ENCODE measurements around the gene WHRN.

DNA sequence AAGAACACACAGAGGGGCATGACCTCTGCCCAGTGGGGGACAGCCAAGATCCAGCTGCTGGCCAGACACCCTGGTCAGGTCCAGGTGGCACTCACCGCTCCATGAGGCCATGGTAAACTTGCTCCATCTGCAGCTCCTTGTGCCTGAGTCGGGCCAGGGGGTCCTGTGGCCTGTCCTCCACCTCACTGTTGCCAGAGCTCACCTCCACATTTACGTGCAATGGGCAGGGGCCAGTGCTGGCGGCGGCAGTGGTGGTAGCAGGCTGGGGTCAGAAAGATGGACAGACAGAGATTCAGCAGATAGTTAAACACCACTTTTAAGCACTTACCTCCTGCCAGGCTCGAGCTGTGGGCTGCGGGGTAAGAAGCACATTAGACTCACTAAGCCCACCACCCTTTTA is 145.5 kb downstream of the WHRN start:
- TF ChIP-seq, protein P1, sequence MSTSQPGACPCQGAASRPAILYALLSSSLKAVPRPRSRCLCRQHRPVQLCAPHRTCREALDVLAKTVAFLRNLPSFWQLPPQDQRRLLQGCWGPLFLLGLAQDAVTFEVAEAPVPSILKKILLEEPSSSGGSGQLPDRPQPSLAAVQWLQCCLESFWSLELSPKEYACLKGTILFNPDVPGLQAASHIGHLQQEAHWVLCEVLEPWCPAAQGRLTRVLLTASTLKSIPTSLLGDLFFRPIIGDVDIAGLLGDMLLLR (CRISPR knock-in tag; IDR thresholded peaks at IDR 0.05), result no peak
- TF ChIP-seq NR1H2 (CRISPR knock-in tag; IDR thresholded peaks at IDR 0.05; ENCODE audit: borderline replicate concordance, low read depth) (no peak), ZNF605 (CRISPR knock-in tag; IDR thresholded peaks at IDR 0.05) (no peak), ZNF570 (CRISPR knock-in tag; IDR thresholded peaks at IDR 0.05; ENCODE audit: borderline replicate concordance) (no peak), EZH2 (conservative IDR thresholded peaks at IDR 0.05; ENCODE audit: low read depth, low read length) (no peak), TAF1 (CRISPR knock-in tag; IDR thresholded peaks at IDR 0.05) (no peak), MED13 (CRISPR knock-in tag; IDR thresholded peaks at IDR 0.05) (no peak), ZKSCAN5 (CRISPR knock-in tag; IDR thresholded peaks at IDR 0.05) (no peak), IKZF1 (IDR thresholded peaks at IDR 0.05) (no peak)
- TF ChIP-seq, protein P2, sequence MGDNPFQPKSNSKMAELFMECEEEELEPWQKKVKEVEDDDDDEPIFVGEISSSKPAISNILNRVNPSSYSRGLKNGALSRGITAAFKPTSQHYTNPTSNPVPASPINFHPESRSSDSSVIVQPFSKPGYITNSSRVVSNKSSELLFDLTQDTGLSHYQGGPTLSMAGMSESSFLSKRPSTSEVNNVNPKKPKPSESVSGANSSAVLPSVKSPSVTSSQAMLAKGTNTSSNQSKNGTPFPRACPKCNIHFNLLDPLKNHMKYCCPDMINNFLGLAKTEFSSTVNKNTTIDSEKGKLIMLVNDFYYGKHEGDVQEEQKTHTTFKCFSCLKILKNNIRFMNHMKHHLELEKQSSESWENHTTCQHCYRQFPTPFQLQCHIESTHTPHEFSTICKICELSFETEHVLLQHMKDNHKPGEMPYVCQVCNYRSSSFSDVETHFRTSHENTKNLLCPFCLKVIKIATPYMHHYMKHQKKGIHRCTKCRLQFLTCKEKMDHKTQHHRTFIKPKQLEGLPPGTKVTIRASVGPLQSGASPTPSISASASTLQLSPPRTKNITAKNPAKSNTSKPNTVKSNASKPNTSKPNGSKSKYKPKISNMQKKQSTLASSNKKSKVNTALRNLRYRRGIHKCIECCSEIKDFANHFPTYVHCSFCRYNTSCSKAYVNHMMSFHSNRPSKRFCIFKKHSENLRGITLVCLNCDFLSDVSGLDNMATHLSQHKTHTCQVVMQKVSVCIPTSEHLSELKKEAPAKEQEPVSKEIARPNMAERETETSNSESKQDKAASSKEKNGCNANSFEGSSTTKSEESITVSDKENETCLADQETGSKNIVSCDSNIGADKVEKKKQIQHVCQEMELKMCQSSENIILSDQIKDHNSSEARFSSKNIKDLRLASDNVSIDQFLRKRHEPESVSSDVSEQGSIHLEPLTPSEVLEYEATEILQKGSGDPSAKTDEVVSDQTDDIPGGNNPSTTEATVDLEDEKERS (CRISPR knock-in tag; IDR thresholded peaks at IDR 0.05), result no peak

All from HepG2 (cell line).